AG08395 (cell line): ENCODE data around the gene SMIM20.
"Not testable (repeated sequence)": the region's sequence is repeated elsewhere in the genome, so short reads cannot be mapped to it uniquely, and the experiment has no call there.

ENCODE experiments used
- DNase-seq: peaks from one replicate; pipeline ENCODE4 v3.0.0; 2012; ENCODE audit warnings: mixed read lengths, low spot score

SMIM20 gene

DNA sequence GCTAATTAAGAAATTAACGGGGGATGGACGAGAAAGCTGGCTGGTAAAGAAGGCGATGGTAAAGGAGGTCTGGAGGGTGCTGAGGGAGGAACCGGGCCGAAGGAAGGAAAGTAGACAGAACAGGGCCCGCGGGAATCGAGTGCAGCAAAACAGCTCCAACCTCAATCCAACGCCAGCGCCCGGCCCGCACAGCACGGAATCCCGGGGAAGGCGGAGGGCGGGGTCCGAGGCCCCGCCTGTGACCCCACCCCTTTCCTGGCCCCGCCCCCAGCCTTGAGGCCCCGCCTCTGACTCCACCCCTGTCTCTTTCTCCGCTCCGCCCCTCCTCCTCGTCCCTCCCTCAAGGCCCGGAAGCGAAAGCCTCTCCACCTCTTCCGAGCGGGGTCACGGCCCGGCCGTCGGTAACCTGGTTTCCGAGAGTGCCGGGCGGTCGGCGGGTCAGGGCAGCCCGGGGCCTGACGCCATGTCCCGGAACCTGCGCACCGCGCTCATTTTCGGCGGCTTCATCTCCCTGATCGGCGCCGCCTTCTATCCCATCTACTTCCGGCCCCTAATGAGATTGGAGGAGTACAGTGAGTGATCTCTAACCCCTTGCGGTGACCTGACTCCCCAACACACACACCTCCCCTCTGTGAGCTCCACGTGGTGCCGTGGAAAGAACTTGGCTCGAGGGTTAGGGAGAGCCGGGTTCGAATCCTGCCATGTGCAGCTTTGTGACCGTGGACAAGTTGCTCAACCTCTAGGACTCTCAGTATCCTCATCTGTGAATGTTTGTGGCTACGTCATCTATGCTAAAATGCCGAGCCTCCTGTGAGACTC is at the start of gene SMIM20:
TSS of gene SMIM20 (plus strand) at position 370 of the 819 bp plus-strand sequence. CDS start at position 464, 94 bp downstream.
- peak; percentile 97 for DNase-seq

GRCh38 chr4:25865586-25865985 is 48.4 kb upstream of the SMIM20 start:
- no peak for DNase-seq

GRCh38 chr4:25866401-25866800 is 47.6 kb upstream of the SMIM20 start:
- DNase-seq = not testable (repeated sequence)

DNA sequence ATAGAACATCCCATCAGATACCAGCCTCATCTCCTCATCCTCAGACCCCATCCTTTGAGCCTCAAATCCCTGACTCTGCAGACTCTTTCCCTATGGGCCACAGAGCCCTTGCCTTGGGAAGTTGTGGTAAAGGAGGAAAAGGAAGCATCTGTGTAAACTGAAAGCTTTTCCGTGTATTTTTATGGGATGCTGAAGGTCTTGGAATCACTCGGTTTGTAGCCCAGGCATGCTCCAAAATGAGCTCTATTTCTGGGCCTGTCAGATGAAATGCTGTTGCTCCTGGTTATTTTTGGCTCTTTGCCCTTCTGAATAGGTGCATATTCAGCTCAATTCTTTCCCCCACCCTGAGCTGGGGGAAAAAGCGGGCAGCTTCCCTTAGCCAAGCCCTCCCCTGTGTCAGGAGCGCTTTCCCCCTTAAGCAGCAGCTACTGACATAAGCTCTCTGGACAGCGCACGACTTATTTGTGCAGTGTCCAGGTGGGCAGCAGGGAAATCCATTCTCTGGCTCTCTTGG is 46.2 kb upstream of the SMIM20 start:
- DNase-seq = no peak

- no peak for DNase-seq
These were observed 43.9 kb upstream of the SMIM20 start for GRCh38 chr4:25870081-25870480.

- no peak for DNase-seq
These were observed 41.0 kb upstream of the SMIM20 start for GRCh38 chr4:25872851-25873631.

DNA sequence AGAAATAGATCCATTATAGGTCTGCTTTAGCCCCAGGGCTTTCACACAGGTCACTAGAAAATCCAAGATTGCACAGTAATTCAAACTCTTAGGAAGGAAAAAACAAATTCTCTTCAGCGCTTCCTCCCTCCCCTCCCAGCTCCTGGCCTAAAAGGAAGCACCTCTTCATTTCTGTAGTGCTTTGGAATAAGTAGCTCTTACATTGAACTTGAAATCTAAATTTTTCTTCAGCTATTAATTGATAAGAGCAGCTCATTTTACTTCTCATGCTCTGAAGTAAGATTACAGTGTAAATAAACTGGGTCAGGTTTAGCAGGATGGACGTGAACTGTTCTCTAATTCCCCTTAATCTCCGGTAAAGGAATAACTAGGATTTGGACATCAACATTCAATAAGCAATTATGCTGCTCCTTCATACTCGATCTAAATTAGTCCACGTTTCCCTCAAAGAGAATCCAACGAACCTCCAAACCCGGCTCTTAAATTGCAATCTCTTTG is 40.3 kb upstream of the SMIM20 start:
- no peak for DNase-seq

DNA sequence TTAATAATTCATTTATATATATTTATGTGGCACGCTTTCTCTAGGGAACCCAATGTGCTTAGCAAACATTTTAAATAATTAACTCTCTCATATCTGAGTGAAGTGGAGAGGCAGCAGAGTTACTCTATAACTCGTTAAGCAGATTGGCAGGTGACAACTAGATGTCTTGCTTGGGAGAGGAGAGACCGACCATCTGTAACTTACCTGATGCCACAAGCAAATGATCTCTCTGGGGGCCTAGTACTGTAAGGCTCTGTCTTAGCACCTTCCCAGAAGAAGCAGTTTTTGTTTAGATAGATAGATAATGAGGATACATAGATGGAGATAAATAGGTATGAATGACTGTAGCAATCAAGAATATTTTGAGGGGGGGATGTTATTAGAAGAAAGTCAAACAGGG is 39.4 kb upstream of the SMIM20 start:
- DNase-seq = no peak

DNA sequence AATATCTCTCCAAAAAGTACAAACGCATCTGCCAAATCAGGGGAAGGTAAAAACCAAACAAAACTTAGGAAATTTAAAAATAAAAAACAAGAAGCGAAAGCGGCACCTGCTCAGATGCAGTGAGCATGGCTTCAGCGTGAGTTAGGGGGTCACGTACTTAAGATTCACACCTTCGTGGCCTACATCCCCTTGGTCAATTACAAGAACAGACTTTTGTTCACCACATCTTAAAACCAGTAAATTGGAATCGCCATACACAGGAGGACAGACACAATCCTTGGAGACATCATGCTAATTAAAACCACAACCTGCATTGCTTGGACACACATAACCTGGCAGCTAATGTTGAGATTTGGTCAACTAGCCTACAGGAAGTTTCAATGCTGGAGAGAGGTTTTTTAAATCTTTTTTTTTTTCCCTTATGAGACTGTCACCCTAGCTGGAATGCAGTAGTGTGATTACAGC is 38.7 kb upstream of the SMIM20 start:
- DNase-seq = no peak

- no peak for DNase-seq
These were observed 35.3 kb upstream of the SMIM20 start for GRCh38 chr4:25878676-25879075.

GRCh38 chr4:25879091-25879584 is 34.9 kb upstream of the SMIM20 start:
- no peak for DNase-seq

DNA sequence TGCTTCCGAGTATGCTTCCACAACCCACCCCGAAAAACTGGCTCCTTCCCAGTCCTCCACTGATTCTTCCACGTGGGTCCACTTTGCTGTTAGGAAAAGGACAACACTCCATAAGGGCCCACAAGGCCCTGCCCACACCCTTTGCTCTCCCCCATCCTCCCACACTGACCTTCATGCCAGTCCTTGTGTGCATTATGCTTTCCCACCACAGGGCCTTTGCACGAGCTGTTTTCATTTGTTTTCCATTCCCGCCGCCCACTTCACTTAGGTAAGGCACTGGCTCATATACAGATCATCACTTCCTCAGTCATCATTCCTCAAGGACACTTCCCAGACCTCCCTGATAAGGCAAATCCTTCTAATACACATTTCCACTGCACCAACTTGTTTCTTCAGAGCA is 34.4 kb upstream of the SMIM20 start:
- DNase-seq = no peak

GRCh38 chr4:25879991-25880651 is 33.9 kb upstream of the SMIM20 start:
- DNase-seq = no peak

GRCh38 chr4:25881193-25881592 is 32.8 kb upstream of the SMIM20 start:
- no peak for DNase-seq

DNA sequence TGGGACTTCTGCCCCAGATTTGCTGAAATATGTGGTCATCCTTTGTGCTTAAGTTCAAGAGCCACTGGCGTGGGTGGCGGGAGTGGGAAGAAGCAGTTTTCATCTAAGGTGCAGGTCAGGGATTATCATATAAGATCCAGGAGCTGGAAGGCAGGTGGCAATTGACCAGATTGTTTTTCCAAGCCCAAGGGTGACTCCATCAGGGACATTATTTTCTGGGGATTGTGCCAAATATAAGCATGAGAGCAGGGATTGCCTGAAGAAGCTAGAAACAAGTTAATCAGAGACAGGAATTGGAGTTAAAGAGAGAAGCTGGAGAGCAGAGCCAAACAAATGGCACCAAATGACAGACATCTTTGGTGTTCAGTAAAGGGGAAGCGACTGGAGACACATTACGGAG is 31.8 kb upstream of the SMIM20 start:
- DNase-seq = no peak

DNA sequence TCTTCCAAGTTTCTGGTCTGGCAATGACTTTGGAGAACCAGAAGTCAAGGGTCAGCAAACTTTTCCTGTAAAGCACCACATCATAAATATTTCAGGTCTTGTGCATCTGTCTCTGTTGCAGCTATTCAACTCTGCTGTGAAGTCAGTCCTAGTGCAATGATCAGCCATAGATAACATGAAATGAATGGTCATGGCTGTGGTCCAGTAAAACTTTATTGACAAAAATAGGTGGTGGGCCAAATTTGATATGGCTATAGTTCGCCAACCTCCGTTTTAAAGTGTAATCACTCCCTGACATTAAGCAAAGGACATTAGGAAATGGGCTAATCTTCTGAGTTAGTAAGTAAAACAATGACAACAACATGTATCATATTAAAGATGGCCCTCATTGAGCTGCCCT is 30.5 kb upstream of the SMIM20 start:
- no peak for DNase-seq

DNA sequence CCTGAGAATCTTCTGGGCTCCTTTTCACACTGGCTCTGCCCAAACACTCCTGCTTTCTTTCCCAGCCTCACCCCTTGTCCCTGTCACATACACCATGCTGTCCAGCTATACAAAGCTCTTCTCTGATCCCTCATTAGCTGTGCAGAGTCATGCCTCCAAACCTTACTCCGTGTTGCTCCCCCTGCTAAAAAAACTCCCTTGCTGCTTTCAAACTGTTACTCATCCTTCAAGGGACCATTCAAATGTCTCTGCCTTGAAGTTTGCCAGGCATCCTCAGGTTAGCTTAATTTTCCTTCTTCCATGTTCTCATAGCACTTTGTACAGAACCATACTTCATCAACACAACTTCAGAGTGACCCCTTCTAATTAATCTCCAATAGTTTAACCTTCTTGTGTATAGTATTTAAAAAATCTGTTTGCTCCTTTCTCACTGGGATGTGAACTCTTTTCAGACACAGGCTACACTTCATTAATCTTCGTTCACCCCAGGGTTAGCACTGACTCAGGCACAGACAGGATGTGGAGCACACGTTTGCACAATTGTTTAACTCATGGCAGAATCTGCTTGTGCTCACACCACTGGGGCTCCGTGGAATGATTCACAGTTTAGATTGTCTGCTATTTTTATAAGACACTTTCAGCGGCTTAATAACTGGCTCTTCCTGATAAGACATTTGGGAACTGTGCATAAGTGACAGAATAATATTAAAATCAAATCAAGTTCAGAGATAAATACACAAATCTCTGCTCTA is 29.8 kb upstream of the SMIM20 start:
- peak; percentile 32 for DNase-seq

DNA sequence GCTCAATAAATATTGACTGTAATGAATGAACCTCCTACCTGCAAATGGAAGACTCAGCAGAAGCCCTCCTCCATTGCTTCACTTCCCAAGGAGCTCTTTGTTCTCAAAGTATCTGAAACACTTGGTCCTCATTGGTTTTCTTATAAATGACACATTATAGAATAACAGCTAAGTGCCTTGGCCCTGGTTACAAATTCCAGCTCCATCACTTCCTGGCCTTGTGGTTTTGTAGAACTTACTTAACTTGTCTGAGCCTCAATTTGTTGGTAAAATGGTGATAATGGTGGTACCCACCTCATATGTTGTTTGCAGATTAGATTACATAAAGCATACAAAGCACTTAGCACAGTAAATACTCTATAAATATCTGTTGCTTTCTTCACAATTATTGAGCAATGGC is 25.2 kb upstream of the SMIM20 start:
- no peak for DNase-seq

DNA sequence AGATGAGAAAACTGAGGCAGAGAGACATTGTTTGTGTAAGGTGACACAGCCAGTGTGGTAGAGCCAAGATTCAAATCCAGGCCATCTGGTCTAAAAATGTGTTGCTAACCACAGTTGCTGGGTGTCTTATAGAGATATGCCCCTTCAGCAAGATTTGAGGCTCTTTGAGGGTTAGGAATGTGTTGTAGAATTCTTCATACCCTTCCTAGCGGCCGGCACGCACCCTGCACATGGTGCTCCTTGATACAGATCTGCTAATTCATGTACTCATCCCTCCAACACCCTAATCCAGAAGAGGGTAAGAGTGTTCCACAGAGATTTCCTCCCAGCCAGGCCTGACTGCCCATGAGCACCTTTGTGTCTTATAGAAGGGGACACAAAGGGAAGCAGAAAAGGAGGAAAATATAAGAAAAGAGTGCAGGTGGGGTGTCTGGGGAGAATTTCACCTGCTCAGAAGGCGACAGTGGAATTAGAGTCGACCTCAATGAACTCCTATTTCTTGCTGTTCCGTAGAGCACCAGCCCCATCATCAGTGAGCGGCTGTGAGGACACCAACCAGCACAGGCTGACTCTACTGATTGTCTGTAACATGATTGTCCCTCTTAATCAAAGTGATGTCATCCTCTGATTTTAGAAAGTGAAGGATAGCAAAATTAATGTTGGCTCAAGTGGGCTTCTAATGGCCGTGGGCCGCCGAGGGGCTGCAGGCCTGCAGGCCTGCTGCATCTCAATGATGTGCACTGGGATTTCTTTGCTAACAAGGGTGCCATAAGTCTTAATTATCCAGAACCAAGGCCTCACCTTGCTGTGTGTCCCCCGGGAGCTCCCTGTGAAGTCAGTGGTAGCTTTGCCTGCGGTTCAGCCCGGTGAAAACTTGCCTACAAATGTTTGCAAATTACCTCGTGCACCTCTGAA is 24.2 kb upstream of the SMIM20 start:
- DNase-seq = no peak
